ENCODE measurements around the gene B3GNT7.

- TF ChIP-seq CTCF (IDR thresholded peaks at IDR 0.05) (no peak), ZFX (IDR thresholded peaks at IDR 0.05; ENCODE audit: borderline replicate concordance) (no peak)
Measured at GRCh38 chr2:231369580-231370428, 25.7 kb upstream of the B3GNT7 start.

Measured in 22Rv1 (cell line).